Right lobe of liver (tissue), 4 donors: Measurements from ENCODE around the gene NCSTN.

Experiments
- CTCF ChIP-seq, 4 donors: fragments of 200-600 bp in 3 of 4; fragments of 450-650 bp in 1 of 4; IDR thresholded peaks; one replicate each; pipeline versions ENCODE4 v1.5.1 to v1.8.0; 2016 to 2022; ENCODE audit warnings: antibody characterized with exemption in 4 of 4, mild to moderate bottlenecking in 2 of 4
- POLR2A ChIP-seq: fragments of 450-650 bp; IDR thresholded peaks from one replicate; pipeline ENCODE4 v1.6.1; 2017; ENCODE audit warnings: antibody characterized with exemption, mild to moderate bottlenecking
- donor health status: DM: no; HTN: no; CAD: no.
- donor health status: DM: no; HTN: no; CAD: no.
- donor health status: DM: no; HTN: yes; CAD: no.

GRCh38 chr1:160404094-160404493 is 60.9 kb downstream of the NCSTN start:
- TF ChIP-seq CTCF (IDR thresholded peaks at IDR 0.05) (no peak), POLR2A (no peak)
